GM12865 (cell line): Measurements from ENCODE around the gene ZNF738.
"Not testable (repeated sequence)": the region's sequence is repeated elsewhere in the genome, so short reads cannot be mapped to it uniquely, and the experiment has no call there.

Source experiments
- DNase-seq: peaks from one replicate; pipeline ENCODE4 v3.0.0; 2010; ENCODE audit warnings: low read depth
- H3K4me3 ChIP-seq: 2 replicates; pipeline ENCODE4 v1.5.1; 2011; ENCODE audit warnings: mild to moderate bottlenecking, low read depth, low read length, control low read depth
- CTCF ChIP-seq: IDR thresholded peaks from 2 replicates; pipeline ENCODE4 v1.5.1; 2011; ENCODE audit warnings: low read length, control low read depth, low read depth, inconsistent platforms; ENCODE audit not compliant: insufficient read depth; ENCODE audit errors: missing control alignments

ZNF738 gene

GRCh38 chr19:21358768-21359451, at the start of gene ZNF738:
TSS of gene ZNF738 (plus strand) at chr19:21359000. CDS start at chr19:21359141, 141 bp downstream.
- TF ChIP-seq CTCF, result no peak
- peak; percentile 97 for DNase-seq
- peak within 1 kb of the TSS; percentile 70 for H3K4me3 ChIP-seq

GRCh38 chr19:21312807-21313206, 46.0 kb upstream of the ZNF738 start:
- not testable (repeated sequence) for H3K4me3 ChIP-seq, DNase-seq

GRCh38 chr19:21314676-21315075, 44.1 kb upstream of the ZNF738 start:
- no peak overlapping the region for H3K4me3 ChIP-seq
- no peak for DNase-seq
- no peak for TF ChIP-seq CTCF

GRCh38 chr19:21317821-21318220, 41.0 kb upstream of the ZNF738 start:
- no peak overlapping the region for H3K4me3 ChIP-seq
- no peak for TF ChIP-seq CTCF
- DNase-seq, result no peak

- no peak for DNase-seq
- no peak for TF ChIP-seq CTCF
- H3K4me3 ChIP-seq, result no peak overlapping the region
These were observed 37.7 kb upstream of the ZNF738 start for GRCh38 chr19:21321134-21321533.

GRCh38 chr19:21321996-21322395, 36.8 kb upstream of the ZNF738 start:
- DNase-seq, result no peak
- TF ChIP-seq CTCF, result no peak
- H3K4me3 ChIP-seq, result no peak overlapping the region

GRCh38 chr19:21322528-21322927, 36.3 kb upstream of the ZNF738 start:
- DNase-seq, result no peak
- no peak for TF ChIP-seq CTCF
- no peak overlapping the region for H3K4me3 ChIP-seq

GRCh38 chr19:21323000-21323399, 35.8 kb upstream of the ZNF738 start:
- no peak for DNase-seq
- no peak overlapping the region for H3K4me3 ChIP-seq
- TF ChIP-seq CTCF, result no peak
